GM23248 (cell line): ENCODE measurements around the gene APOL1.

Experiments used
- EZH2 ChIP-seq: fragments of 200-600 bp; sonication (generic); IDR thresholded peaks from 2 replicates; pipeline ENCODE4 v1.6.1; 2018; ENCODE audit warnings: antibody characterized with exemption, mild to moderate bottlenecking; ENCODE audit not compliant: insufficient read depth, poor library complexity, severe bottlenecking
- EZH2phosphoT487 ChIP-seq: fragments of 200-600 bp; sonication (generic); IDR thresholded peaks from 2 replicates; pipeline ENCODE4 v1.6.1; 2018; ENCODE audit warnings: antibody characterized with exemption, moderate library complexity, mild to moderate bottlenecking, low read depth; ENCODE audit not compliant: insufficient read depth

DNA sequence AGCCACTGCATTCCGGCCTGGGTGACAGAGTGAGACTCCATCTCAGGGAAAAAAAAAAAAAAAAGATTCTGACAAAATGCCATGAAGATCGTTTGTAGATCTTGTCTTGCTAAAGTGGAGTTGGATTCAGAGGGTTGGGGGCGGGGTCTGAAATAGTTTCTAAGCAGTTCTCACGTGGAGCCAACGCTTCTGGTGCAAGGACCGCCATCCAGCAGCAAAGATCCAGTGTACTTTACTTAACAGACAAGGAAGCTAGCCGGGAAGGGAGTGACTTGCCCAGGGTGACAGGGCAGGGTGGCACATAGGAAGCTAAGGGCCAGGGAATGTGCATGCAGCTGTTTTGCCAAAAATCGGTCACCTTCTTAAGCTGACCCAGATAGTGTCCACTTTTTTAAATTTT, 27.4 kb downstream of the APOL1 start:
- TF ChIP-seq EZH2phosphoT487 (no peak), EZH2 (no peak)
